CD4-positive, alpha-beta memory T cell (primary cell): Measurements from ENCODE around the gene CRTAP. TPM values are rescaled to one million over a fixed set of nuclear protein-coding genes. Genes with fewer than 3 reads are reported as not detected.

ENCODE experiments used
- CTCF ChIA-PET: fragments of 350-600 bp; sonication (Branson Sonifier 250); formaldehyde crosslinking; loops from one replicate; lab custom pipeline; 2021; ENCODE audit warnings: inconsistent platforms; ENCODE audit not compliant: partially characterized antibody; lab: Charles Lee
- POLR2A ChIA-PET: fragments of 350-600 bp; sonication (Branson Sonifier 250); formaldehyde crosslinking; loops from one replicate; lab custom pipeline; 2021; ENCODE audit not compliant: partially characterized antibody; lab: Charles Lee
- DNase-seq, 5 donors: peaks; one replicate each; pipeline versions ENCODE4 v3.0.0 to v3.0.0-alpha.2; 2020 to 2022; ENCODE audit warnings: mixed read lengths in 1 of 5
- H3K27ac ChIP-seq: one replicate; pipeline ENCODE4 v1.7.0; 2013; ENCODE audit warnings: low read depth, low read length
- H3K27me3 ChIP-seq: 2 replicates; pipeline ENCODE4 v1.7.0; 2013; ENCODE audit warnings: mild to moderate bottlenecking, low read length, moderate library complexity; ENCODE audit not compliant: insufficient read depth
- H3K36me3 ChIP-seq: 2 replicates; pipeline ENCODE4 v1.7.0; 2013; ENCODE audit warnings: mild to moderate bottlenecking, low read length, moderate library complexity; ENCODE audit not compliant: insufficient read depth
- H3K4me1 ChIP-seq: 2 replicates; pipeline ENCODE4 v1.7.0; 2013; ENCODE audit warnings: mild to moderate bottlenecking, low read length, moderate library complexity; ENCODE audit not compliant: insufficient read depth
- H3K4me3 ChIP-seq, 2 donors: one replicate each; pipeline ENCODE4 v1.7.0; 2013; ENCODE audit warnings: low read length in 2 of 2, mild to moderate bottlenecking in 1 of 2
- H3K9me3 ChIP-seq, 2 donors: one replicate each; pipeline ENCODE4 v1.7.0; 2013; ENCODE audit warnings: low read length in 2 of 2, control low read depth in 1 of 2; ENCODE audit not compliant: control insufficient read depth in 1 of 2
- H3K27ac Mint-ChIP-seq, 7 donors: one replicate each; pipeline ENCODE4 v1.8.0; 2020 to 2021; ENCODE audit warnings: mixed read lengths in 7 of 7, mild to moderate bottlenecking in 6 of 7, inconsistent platforms in 3 of 7, moderate library complexity in 3 of 7
- H3K27me3 Mint-ChIP-seq, 2 donors: one replicate each; pipeline ENCODE4 v1.8.0; 2020 to 2021; ENCODE audit warnings: mixed read lengths in 2 of 2
- H3K36me3 Mint-ChIP-seq, 2 donors: one replicate each; pipeline ENCODE4 v1.8.0; 2020 to 2021; ENCODE audit warnings: mixed read lengths in 2 of 2, inconsistent platforms in 1 of 2, mild to moderate bottlenecking in 1 of 2
- H3K4me1 Mint-ChIP-seq, 4 donors: one replicate each; pipeline ENCODE4 v1.8.0; 2020 to 2021; ENCODE audit warnings: mixed read lengths in 4 of 4, mild to moderate bottlenecking in 1 of 4
- H3K4me3 Mint-ChIP-seq, 8 donors: one replicate each; pipeline ENCODE4 v1.8.0; 2020 to 2021; ENCODE audit warnings: mixed read lengths in 8 of 8, mild to moderate bottlenecking in 7 of 8, moderate library complexity in 6 of 8, inconsistent platforms in 3 of 8
- H3K9me3 Mint-ChIP-seq, 8 donors: one replicate each; pipeline ENCODE4 v1.8.0; 2020 to 2021; ENCODE audit warnings: mixed read lengths in 8 of 8, mild to moderate bottlenecking in 5 of 8, inconsistent platforms in 3 of 8, moderate library complexity in 1 of 8
- intact Hi-C: fragments of 100-400 bp; cut with micrococcal nuclease; formaldehyde crosslinking; loops from one replicate; pipeline ENCODE4 v1.15.1; 2023
- polyA plus RNA-seq, 2 donors: library from polyadenylated mRNA; unstranded; fragments of 300-500 nt; fragmentation: Illumina TruSeq; gene quantifications; one replicate each; pipeline ENCODE4 v1.2.3, GENCODE V29; 2021
- total RNA-seq, 2 experiments: library from RNA; stranded (reverse); gene quantifications; one replicate each; pipeline ENCODE4 v1.2.3, GENCODE V29; 2021

Gene CRTAP
- total and polyA plus RNA-seq, 4 experiments from 2014 or later = 75.4 to 109 (median 92.2) TPM

DNA sequence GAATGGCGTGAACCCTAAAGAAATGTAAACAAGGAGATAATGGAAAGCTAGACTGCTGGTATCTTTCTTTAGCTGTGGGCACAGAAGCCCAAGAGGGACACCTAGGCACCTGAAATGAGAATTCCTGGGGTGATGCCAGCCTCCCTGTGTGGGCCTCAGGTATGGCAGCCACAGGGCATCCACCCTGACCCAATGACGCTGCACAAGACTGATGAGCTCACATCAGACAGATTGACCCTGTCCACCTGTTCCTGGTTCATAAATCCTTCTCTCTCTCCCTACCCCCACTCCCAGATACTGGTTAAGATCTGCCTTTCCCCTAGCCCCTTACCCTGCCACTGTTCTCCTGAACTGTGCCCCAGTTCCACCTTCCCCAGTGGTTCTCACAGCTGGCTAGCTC lies 18.4 kb upstream of the CRTAP start:
- intact Hi-C loops = no loop called here
- Histone ChIP-seq H3K27me3 (no peaks in the 10 kb centered on the region), H3K27ac (peak overlapping the region; percentile 84), H3K36me3 (peaks cover 17% of the 10 kb centered on the region), H3K4me1 (peaks cover 47% of the 10 kb centered on the region), H3K4me3 (peak overlapping the region; percentile 21 to 83), H3K9me3 (no peaks in the 10 kb centered on the region)
- Mint-ChIP-seq H3K4me1 (peaks cover 34 to 62% (median 49%) of the 10 kb centered on the region in 4 donors), H3K27ac (peak overlapping the region; percentile 65 to 97 (median 92)), H3K9me3 (no peaks in the 10 kb centered on the region), H3K27me3 (no peaks in the 10 kb centered on the region), H3K36me3 (peaks cover 18 to 45% of the 10 kb centered on the region in 2 donors), H3K4me3 (peak overlapping the region; percentile 93 to 99 (median 98))
- ChIA-PET CTCF (interaction anchor here (0.6 to 2.2 kb wide), 9 partner anchors 9 to 148 kb away, joined by 3 to 9 read pairs (median 5); no protein-coding TSS in a partner anchor), POLR2A (interaction anchor here (0.8 to 6.2 kb wide), 8 partner anchors 18 to 703 kb away, joined by 3 to 39 read pairs (median 3); partner anchors contain the start of genes CRTAP and PDCD6IP)
- DNase-seq = no peak

DNA sequence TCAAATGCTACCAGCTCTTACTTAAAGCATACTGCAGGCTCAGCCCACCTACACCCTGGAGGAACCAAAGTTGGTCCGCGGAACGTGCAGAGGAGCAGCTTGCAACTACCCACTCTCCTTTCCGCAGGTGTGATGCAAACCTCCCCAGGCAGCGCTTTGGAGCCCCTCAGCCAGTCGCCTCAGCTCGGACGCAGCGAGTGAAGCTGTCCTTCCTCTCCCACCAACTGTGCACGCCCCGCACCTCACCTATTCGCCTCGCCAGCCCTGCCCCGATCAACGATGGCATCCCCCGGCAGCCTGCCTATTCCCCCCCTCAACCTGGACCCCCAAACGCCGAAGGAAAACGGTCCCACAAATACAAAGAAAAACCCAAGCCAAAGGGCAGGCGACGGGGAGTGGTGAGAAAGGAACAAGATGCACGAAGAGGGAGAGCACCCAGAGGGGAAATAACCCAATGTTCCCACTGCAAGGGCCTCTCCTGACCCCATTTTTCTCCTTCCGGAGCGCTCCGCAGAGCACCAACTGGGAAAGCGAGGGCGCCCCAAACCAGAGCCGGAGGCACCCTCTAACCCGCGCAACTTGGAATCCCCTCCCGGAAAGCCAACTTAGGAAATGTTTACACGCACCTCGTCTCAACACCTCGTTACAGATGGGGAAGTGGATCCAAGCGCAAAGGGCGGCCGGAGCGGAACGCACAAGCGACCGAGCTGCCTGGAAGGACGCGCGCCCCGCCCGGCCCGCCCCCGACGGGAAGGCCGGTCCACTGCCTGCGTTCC lies 17.5 kb upstream of the CRTAP start:
- ChIA-PET CTCF (interaction anchor here (1.2 to 2.2 kb wide), 5 partner anchors 10 to 149 kb away, joined by 5 to 9 read pairs (median 5); no protein-coding TSS in a partner anchor), POLR2A (interaction anchor here (0.5 to 6.2 kb wide), 10 partner anchors 17 to 702 kb away, joined by 3 to 39 read pairs (median 3); partner anchors contain the start of genes CRTAP and PDCD6IP)
- H3K36me3 Mint-ChIP-seq = peaks cover 18 to 40% of the 10 kb centered on the region in 2 donors
- peak; percentile 49 to 64 (median 58) for DNase-seq
- Histone ChIP-seq H3K27ac (peak overlapping the region; percentile 84), H3K27me3 (no peaks in the 10 kb centered on the region), H3K36me3 (peaks cover 17% of the 10 kb centered on the region), H3K4me1 (peaks cover 38% of the 10 kb centered on the region), H3K9me3 (no peaks in the 10 kb centered on the region), H3K4me3 (peak overlapping the region; percentile 21 to 83)
- no peaks in the 10 kb centered on the region for H3K9me3 Mint-ChIP-seq
- H3K27me3 Mint-ChIP-seq = no peaks in the 10 kb centered on the region
- H3K4me3 Mint-ChIP-seq = peak overlapping the region; percentile 93 to 99 (median 98)
- peaks cover 27 to 53% (median 41%) of the 10 kb centered on the region in 4 donors for H3K4me1 Mint-ChIP-seq
- intact Hi-C loops = no loop called here
- H3K27ac Mint-ChIP-seq = peak overlapping the region; percentile 65 to 97 (median 93)

- intact Hi-C loops = no loop called here
- H3K4me1 Mint-ChIP-seq = peaks cover 10 to 24% (median 15%) of the 10 kb centered on the region in 4 donors
- H3K9me3 ChIP-seq = no peaks in the 10 kb centered on the region
- H3K4me1 ChIP-seq = peaks cover 11% of the 10 kb centered on the region
- no peak overlapping the region for H3K27ac Mint-ChIP-seq
- no peak overlapping the region for H3K4me3 ChIP-seq
- H3K9me3 Mint-ChIP-seq = no peaks in the 10 kb centered on the region
- no peak for DNase-seq
- no peak overlapping the region for H3K27ac ChIP-seq
- no peaks in the 10 kb centered on the region for H3K27me3 Mint-ChIP-seq
- no peaks in the 10 kb centered on the region for H3K27me3 ChIP-seq
- peaks cover 0 to 19% of the 10 kb centered on the region in 2 donors for H3K36me3 Mint-ChIP-seq
- CTCF ChIA-PET = interaction anchor here (2.4 kb wide), 1 partner anchor 25 kb away, joined by 12 read pairs; no protein-coding TSS in a partner anchor
- no peak overlapping the region for H3K4me3 Mint-ChIP-seq
- POLR2A ChIA-PET = interaction anchor here (6.2 kb wide), 1 partner anchor 14 kb away, joined by 39 read pairs; the partner anchor contains the start of gene CRTAP
- H3K36me3 ChIP-seq = no peaks in the 10 kb centered on the region
Measured at GRCh38 chr3:33099109-33099645, 14.6 kb upstream of the CRTAP start.

- no peak for DNase-seq
- no peak overlapping the region for H3K4me3 Mint-ChIP-seq
- H3K4me1 Mint-ChIP-seq = peaks cover 9 to 21% (median 13%) of the 10 kb centered on the region in 4 donors
- no peaks in the 10 kb centered on the region for H3K36me3 ChIP-seq
- ChIA-PET CTCF (interaction anchor here (1.0 to 2.4 kb wide), 2 partner anchors 15 to 26 kb away, joined by 3 to 12 read pairs; no protein-coding TSS in a partner anchor), POLR2A (no interaction called here)
- H3K9me3 Mint-ChIP-seq = no peaks in the 10 kb centered on the region
- no peak overlapping the region for H3K27ac ChIP-seq
- no peaks in the 10 kb centered on the region for H3K27me3 Mint-ChIP-seq
- intact Hi-C loops = no loop called here
- H3K9me3 ChIP-seq = no peaks in the 10 kb centered on the region
- H3K27ac Mint-ChIP-seq = no peak overlapping the region
- H3K27me3 ChIP-seq = no peaks in the 10 kb centered on the region
- H3K36me3 Mint-ChIP-seq = peaks cover 0 to 15% of the 10 kb centered on the region in 2 donors
- no peak overlapping the region for H3K4me3 ChIP-seq
- peaks cover 9% of the 10 kb centered on the region for H3K4me1 ChIP-seq
Measured at GRCh38 chr3:33099701-33100100, 14.1 kb upstream of the CRTAP start.

- peaks cover 9 to 20% (median 13%) of the 10 kb centered on the region in 4 donors for H3K4me1 Mint-ChIP-seq
Measured at GRCh38 chr3:33100229-33100628, 13.6 kb upstream of the CRTAP start.

GRCh38 chr3:33103034-33103433 lies 10.8 kb upstream of the CRTAP start:
- no peaks in the 10 kb centered on the region for H3K9me3 Mint-ChIP-seq
- Histone ChIP-seq H3K27me3 (no peaks in the 10 kb centered on the region), H3K36me3 (no peaks in the 10 kb centered on the region), H3K9me3 (no peaks in the 10 kb centered on the region), H3K4me1 (no peaks in the 10 kb centered on the region), H3K27ac (no peak overlapping the region), H3K4me3 (no peak overlapping the region)
- intact Hi-C loops = no loop called here
- CTCF ChIA-PET = no interaction called here
- POLR2A ChIA-PET = interaction anchor here (1.1 kb wide), 1 partner anchor 14 kb away, joined by 3 read pairs; no protein-coding TSS in a partner anchor
- H3K27me3 Mint-ChIP-seq = peaks cover 0 to 4% of the 10 kb centered on the region in 2 donors
- DNase-seq = no peak
- peaks cover 0 to 2% (median 0%) of the 10 kb centered on the region in 4 donors for H3K4me1 Mint-ChIP-seq
- H3K27ac Mint-ChIP-seq = no peak overlapping the region
- H3K4me3 Mint-ChIP-seq = no peak overlapping the region
- H3K36me3 Mint-ChIP-seq = no peaks in the 10 kb centered on the region

More at GRCh38 chr3:33100229-33100628, 13.6 kb upstream of the CRTAP start:
- ChIA-PET POLR2A (no interaction called here), CTCF (interaction anchor here (1.0 to 2.4 kb wide), 2 partner anchors 16 to 26 kb away, joined by 3 to 12 read pairs; no protein-coding TSS in a partner anchor)
- Histone ChIP-seq H3K36me3 (no peaks in the 10 kb centered on the region), H3K4me1 (peaks cover 8% of the 10 kb centered on the region), H3K27ac (no peak overlapping the region), H3K4me3 (no peak overlapping the region), H3K27me3 (no peaks in the 10 kb centered on the region), H3K9me3 (no peaks in the 10 kb centered on the region)
- Mint-ChIP-seq H3K4me3 (no peak overlapping the region), H3K27ac (no peak overlapping the region), H3K27me3 (no peaks in the 10 kb centered on the region), H3K9me3 (no peaks in the 10 kb centered on the region), H3K36me3 (peaks cover 0 to 14% of the 10 kb centered on the region in 2 donors)
- DNase-seq = no peak
- intact Hi-C loops = no loop called here
